ENCODE measurements around the gene UBE3B.

UBE3B gene

DNA sequence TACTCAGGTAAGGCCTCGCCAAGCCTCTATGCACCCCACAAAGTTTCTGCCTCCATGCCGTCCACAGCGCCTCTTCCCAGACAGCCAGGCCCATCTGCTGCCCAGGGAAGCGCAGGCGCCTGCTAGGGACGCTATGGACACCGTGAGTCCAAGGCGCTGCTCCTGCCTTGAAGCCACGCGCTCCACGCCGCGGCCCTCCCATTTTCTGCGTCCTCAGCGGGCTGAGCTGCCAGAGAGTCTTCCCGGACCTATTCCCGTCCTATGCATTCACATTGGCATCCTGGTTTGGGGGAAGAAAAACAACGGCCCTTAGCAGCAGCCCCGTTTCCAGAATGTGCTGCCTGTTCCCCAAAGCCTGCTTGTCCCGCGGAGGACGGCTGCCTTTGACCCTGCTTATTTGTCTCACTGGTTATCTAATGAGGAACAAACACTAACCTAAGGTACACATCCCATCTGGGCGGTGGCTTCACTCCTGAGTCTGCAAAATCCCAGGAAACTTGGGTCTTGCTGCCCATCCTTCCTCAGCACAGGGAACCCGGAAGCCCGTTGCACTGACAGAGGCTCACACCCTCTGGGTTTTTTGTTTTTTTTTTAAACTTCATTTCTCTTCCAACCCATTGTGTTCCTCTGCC is 57.9 kb downstream of the UBE3B start:
- no peak overlapping the region for H3K27ac Mint-ChIP-seq
- H3K27me3 Mint-ChIP-seq, result no peaks in the 10 kb centered on the region
- H3K4me1 Mint-ChIP-seq (ENCODE audit: low read depth), result no peaks in the 10 kb centered on the region
- H3K36me3 Mint-ChIP-seq, result no peaks in the 10 kb centered on the region
- H3K4me3 Mint-ChIP-seq, result no peak overlapping the region
- no peaks in the 10 kb centered on the region for H3K9me3 Mint-ChIP-seq (ENCODE audit: low read depth)

GRCh38 chr12:109535863-109536250 is 58.4 kb downstream of the UBE3B start:
- H3K9me3 Mint-ChIP-seq (ENCODE audit: low read depth), result no peaks in the 10 kb centered on the region
- H3K27me3 Mint-ChIP-seq, result no peaks in the 10 kb centered on the region
- no peaks in the 10 kb centered on the region for H3K4me1 Mint-ChIP-seq (ENCODE audit: low read depth)
- no peak overlapping the region for H3K4me3 Mint-ChIP-seq
- no peak overlapping the region for H3K27ac Mint-ChIP-seq
- H3K36me3 Mint-ChIP-seq, result no peaks in the 10 kb centered on the region

DNA sequence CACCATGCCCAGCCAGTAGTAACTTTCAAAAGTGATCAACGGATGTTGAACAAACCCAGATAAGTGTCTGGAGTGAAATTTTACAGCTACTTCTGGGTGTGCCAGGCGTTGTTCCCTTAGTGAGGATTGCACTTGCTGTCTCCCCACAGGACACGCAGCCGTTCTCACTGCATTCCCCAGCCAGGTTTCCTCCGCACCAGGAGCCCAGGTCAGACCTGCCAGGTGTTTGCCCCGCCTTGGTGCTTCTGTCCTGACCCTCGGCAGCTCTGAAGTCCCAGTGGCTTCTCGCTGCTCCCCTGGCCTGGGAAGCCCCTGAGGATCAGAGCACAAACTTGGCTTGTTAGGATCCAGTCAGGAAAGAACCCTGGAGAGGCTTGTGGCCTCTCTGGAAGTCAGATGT is 59.7 kb downstream of the UBE3B start:
- no peaks in the 10 kb centered on the region for H3K4me1 Mint-ChIP-seq (ENCODE audit: low read depth)
- H3K4me3 Mint-ChIP-seq, result no peak overlapping the region
- no peaks in the 10 kb centered on the region for H3K27me3 Mint-ChIP-seq
- H3K9me3 Mint-ChIP-seq (ENCODE audit: low read depth), result no peaks in the 10 kb centered on the region
- no peaks in the 10 kb centered on the region for H3K36me3 Mint-ChIP-seq
- no peak overlapping the region for H3K27ac Mint-ChIP-seq

DNA sequence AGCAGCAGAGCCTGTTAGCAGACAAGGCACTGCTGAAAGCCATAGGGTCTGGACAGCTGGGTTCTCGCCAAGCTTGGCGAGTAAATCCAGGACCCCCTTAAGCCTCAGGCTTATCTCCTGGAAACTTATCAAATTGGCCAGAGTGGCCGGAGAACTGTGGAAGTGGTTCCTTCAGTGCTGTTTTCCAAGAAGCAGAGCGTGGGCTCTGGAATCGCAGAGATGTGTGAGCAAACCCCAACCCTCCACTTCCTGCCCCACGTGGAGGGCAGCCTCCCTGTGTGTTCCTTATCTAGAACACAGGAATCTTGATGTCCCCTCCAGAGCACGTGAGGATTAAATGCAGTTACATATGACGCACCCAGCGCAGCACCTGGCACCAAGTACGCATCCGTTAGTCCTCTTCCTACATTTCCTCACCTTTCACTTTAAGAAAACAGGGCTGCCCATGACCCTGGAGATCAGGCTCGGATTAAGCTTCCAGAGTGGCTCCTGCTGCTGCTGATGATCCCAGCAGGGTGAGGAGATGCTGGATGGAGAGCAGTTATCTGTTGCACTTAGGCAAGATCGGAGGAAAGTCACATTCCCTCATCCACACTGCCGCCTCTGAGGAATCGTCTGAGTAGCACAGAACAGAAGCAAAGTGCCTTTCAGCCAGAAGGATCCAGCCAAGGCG is 60.9 kb downstream of the UBE3B start:
- no peak overlapping the region for H3K4me3 Mint-ChIP-seq

GRCh38 chr12:109539508-109539907 is 62.1 kb downstream of the UBE3B start:
- no peaks in the 10 kb centered on the region for H3K9me3 Mint-ChIP-seq (ENCODE audit: low read depth)
- H3K4me3 Mint-ChIP-seq, result no peak overlapping the region
- H3K27me3 Mint-ChIP-seq, result no peaks in the 10 kb centered on the region
- H3K36me3 Mint-ChIP-seq, result no peaks in the 10 kb centered on the region
- H3K4me1 Mint-ChIP-seq (ENCODE audit: low read depth), result no peaks in the 10 kb centered on the region
- no peak overlapping the region for H3K27ac Mint-ChIP-seq

More for the DNA sequence above, 60.9 kb downstream of the UBE3B start:
- Mint-ChIP-seq H3K27me3 (no peaks in the 10 kb centered on the region), H3K27ac (no peak overlapping the region), H3K9me3 (ENCODE audit: low read depth) (no peaks in the 10 kb centered on the region), H3K4me1 (ENCODE audit: low read depth) (no peaks in the 10 kb centered on the region), H3K36me3 (no peaks in the 10 kb centered on the region)

DNA sequence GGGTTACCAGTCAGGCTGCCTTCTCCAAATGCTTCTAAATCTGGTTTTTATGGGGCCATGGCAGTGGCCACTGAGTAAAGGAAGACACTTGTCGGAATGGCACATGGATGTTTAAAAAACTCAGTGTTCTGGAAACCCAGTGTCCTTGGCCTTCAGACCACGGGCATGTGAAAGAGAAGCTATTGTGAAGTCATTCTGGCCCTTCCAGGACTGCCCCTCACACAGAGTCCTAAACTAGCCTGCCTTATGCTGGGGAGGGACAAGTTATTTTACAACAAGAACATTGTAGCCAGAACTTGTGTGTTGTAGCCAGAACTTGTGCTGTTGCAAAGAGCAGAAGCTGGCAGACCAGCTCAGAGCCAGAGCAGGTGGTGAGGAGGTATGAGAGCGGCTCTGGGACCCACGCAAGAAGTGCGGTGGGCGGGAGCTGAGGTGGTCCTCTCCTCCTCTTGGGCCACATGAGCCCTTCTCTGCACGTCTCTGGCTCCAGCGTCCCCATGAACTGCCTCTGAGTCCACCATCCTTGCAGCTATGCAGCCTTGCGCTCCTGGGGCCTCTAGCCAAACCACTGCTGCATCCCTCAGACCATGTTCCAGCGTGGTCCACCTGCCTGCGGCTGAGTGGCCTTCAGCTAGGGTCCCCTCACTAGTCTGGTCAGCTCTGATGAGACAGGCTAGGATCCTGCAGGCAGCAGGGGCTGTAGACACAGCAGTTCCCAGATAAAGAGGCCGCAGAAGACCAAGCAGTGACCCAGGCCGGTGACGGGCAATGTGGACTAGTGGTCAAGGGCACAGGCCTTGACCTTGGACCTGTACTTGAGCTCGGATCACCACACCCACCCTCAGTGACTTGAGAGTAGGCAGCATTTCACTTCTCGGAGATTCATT is 63.3 kb downstream of the UBE3B start:
- Mint-ChIP-seq H3K9me3 (ENCODE audit: low read depth) (no peaks in the 10 kb centered on the region), H3K27ac (no peak overlapping the region), H3K27me3 (no peaks in the 10 kb centered on the region), H3K36me3 (no peaks in the 10 kb centered on the region), H3K4me3 (no peak overlapping the region), H3K4me1 (ENCODE audit: low read depth) (peaks cover 2% of the 10 kb centered on the region)

GRCh38 chr12:109541413-109541726 is 63.9 kb downstream of the UBE3B start:
- Mint-ChIP-seq H3K27ac (no peak overlapping the region), H3K27me3 (no peaks in the 10 kb centered on the region), H3K4me1 (ENCODE audit: low read depth) (peaks cover 2% of the 10 kb centered on the region), H3K9me3 (ENCODE audit: low read depth) (no peaks in the 10 kb centered on the region), H3K4me3 (no peak overlapping the region), H3K36me3 (no peaks in the 10 kb centered on the region)

DNA sequence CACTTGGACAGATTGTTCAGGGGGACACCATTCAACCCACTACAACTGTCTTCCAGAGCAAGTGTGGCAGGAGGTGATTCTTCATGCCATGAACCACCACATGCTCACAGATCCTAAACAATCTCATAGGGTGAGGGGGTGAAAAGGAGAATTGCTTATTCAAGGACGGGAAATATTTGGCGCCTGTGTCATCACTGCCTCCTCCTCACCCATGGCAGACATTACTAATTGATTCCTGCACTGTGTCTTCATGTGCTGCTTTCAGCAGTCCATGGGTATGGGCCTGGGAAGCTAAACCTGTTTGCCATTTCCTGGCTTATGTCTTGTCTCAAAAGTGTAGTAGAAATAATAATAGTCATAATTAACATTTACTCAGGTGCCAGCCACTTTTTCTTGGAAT is 64.6 kb downstream of the UBE3B start:
- H3K27me3 Mint-ChIP-seq, result no peaks in the 10 kb centered on the region

GRCh38 chr12:109542876-109543275 is 65.4 kb downstream of the UBE3B start:
- Mint-ChIP-seq H3K4me3 (no peak overlapping the region), H3K27me3 (peaks cover 8% of the 10 kb centered on the region), H3K4me1 (ENCODE audit: low read depth) (peaks cover 2% of the 10 kb centered on the region), H3K36me3 (no peaks in the 10 kb centered on the region), H3K9me3 (ENCODE audit: low read depth) (no peaks in the 10 kb centered on the region), H3K27ac (no peak overlapping the region)

More for the DNA sequence above, 64.6 kb downstream of the UBE3B start:
- Mint-ChIP-seq H3K4me1 (ENCODE audit: low read depth) (peaks cover 2% of the 10 kb centered on the region), H3K27ac (no peak overlapping the region), H3K4me3 (no peak overlapping the region), H3K9me3 (ENCODE audit: low read depth) (no peaks in the 10 kb centered on the region), H3K36me3 (no peaks in the 10 kb centered on the region)

- Mint-ChIP-seq H3K4me3 (no peak overlapping the region), H3K4me1 (ENCODE audit: low read depth) (peaks cover 2% of the 10 kb centered on the region), H3K9me3 (ENCODE audit: low read depth) (no peaks in the 10 kb centered on the region), H3K27me3 (peaks cover 10% of the 10 kb centered on the region), H3K36me3 (no peaks in the 10 kb centered on the region), H3K27ac (no peak overlapping the region)
Measured at GRCh38 chr12:109544955-109545531, 67.6 kb downstream of the UBE3B start.

DNA sequence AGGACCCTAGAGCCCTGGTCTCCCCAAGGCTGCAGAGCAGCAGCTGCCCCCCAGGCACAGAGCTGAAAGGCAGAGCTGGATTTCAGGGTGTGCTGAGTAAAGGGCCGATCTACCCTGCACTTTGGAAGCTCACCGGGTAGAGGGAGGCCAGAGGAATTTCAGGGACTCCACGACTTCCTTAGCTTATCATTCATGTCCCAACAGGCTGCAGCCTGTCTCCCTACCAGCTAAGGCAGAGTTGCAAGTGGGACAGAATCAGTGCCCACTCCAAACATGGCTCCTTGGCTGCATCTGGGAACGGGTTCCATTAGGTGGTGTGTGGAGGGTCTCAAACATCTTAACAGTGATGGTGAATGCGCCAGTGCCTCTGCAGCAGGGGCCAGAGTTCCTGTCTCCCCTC is 68.4 kb downstream of the UBE3B start:
- no peaks in the 10 kb centered on the region for H3K9me3 Mint-ChIP-seq (ENCODE audit: low read depth)
- H3K4me3 Mint-ChIP-seq, result no peak overlapping the region
- H3K4me1 Mint-ChIP-seq (ENCODE audit: low read depth), result peaks cover 2% of the 10 kb centered on the region

GRCh38 chr12:109547286-109547685 is 69.9 kb downstream of the UBE3B start:
- Mint-ChIP-seq H3K4me3 (no peak overlapping the region), H3K27ac (no peak overlapping the region), H3K4me1 (ENCODE audit: low read depth) (peaks cover 2% of the 10 kb centered on the region), H3K27me3 (peaks cover 10% of the 10 kb centered on the region), H3K36me3 (no peaks in the 10 kb centered on the region), H3K9me3 (ENCODE audit: low read depth) (no peaks in the 10 kb centered on the region)

More for the DNA sequence above, 68.4 kb downstream of the UBE3B start:
- Mint-ChIP-seq H3K27me3 (peaks cover 10% of the 10 kb centered on the region), H3K27ac (no peak overlapping the region), H3K36me3 (no peaks in the 10 kb centered on the region)

DNA sequence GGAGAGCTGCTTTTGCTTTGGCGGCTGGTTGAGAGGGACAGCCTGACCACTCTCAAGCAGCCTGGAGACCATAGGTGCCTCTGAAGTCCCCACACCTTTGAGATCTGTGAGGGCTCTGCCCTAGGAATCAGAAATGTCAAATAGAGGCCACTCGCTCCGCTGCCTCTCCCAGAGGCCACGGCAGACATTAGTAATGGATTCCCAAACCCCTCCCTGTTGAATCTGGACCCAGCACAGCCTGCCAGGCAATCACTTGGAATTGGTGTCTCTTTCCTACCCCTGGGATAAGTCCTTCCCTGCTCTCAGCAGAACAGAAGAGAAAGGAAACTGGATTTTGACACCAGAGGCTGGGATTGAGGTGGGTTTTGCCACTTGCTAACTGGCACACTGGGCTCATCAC is 70.8 kb downstream of the UBE3B start:
- H3K36me3 Mint-ChIP-seq, result no peaks in the 10 kb centered on the region

GRCh38 chr12:109549613-109550270 is 72.3 kb downstream of the UBE3B start:
- Mint-ChIP-seq H3K27me3 (peaks cover 10% of the 10 kb centered on the region), H3K4me3 (no peak overlapping the region), H3K4me1 (ENCODE audit: low read depth) (peaks cover 2% of the 10 kb centered on the region), H3K27ac (no peak overlapping the region), H3K36me3 (no peaks in the 10 kb centered on the region), H3K9me3 (ENCODE audit: low read depth) (no peaks in the 10 kb centered on the region)

More for the DNA sequence above, 70.8 kb downstream of the UBE3B start:
- H3K27ac Mint-ChIP-seq, result no peak overlapping the region
- no peak overlapping the region for H3K4me3 Mint-ChIP-seq
- H3K9me3 Mint-ChIP-seq (ENCODE audit: low read depth), result no peaks in the 10 kb centered on the region
- H3K27me3 Mint-ChIP-seq, result peaks cover 10% of the 10 kb centered on the region
- peaks cover 2% of the 10 kb centered on the region for H3K4me1 Mint-ChIP-seq (ENCODE audit: low read depth)
